BLaER1 treated with 17β-estradiol and CSF1 and Interleukin-3, amounts not matched to agents 10 nM and 100 nM (cell line): Measurements from ENCODE around the gene C11orf58.
A peak's percentile ranks its signal among the peaks of the same experiment; 100 is the strongest.

ENCODE experiments used
- H3K27ac ChIP-seq, 11 experiments: shearing (Covaris generic); formaldehyde crosslinking; 2 replicates each; pipeline ENCODE4 v1.8.1; 2022
- H3K27me3 ChIP-seq, 11 experiments: shearing (Covaris generic); formaldehyde crosslinking; 2 replicates each; pipeline ENCODE4 v1.8.1; 2022
- H3K36me3 ChIP-seq, 11 experiments: shearing (Covaris generic); formaldehyde crosslinking; 2 replicates each; pipeline ENCODE4 v1.8.1; 2022
- H3K4me1 ChIP-seq, 10 experiments: shearing (Covaris generic); formaldehyde crosslinking; 2 replicates each; pipeline ENCODE4 v1.8.1; 2022
- H3K4me2 ChIP-seq, 11 experiments: shearing (Covaris generic); formaldehyde crosslinking; 2 replicates each; pipeline ENCODE4 v1.8.1; 2022
- H3K4me3 ChIP-seq, 10 experiments: shearing (Covaris generic); formaldehyde crosslinking; 2 replicates each; pipeline ENCODE4 v1.8.1; 2022
- H3K9ac ChIP-seq, 11 experiments: shearing (Covaris generic); formaldehyde crosslinking; 2 replicates each; pipeline ENCODE4 v1.8.1; 2022
- H3K9me3 ChIP-seq, 11 experiments: shearing (Covaris generic); formaldehyde crosslinking; replicated peaks in 1 of 11; 2 replicates each; pipeline ENCODE4 v1.8.1; 2022
- H4K20me1 ChIP-seq, 11 experiments: shearing (Covaris generic); formaldehyde crosslinking; 2 replicates each; pipeline ENCODE4 v1.8.1; 2022
- Cebpa-rat ChIP-seq, 11 experiments: shearing (Covaris generic); IDR thresholded peaks; 2 replicates each; pipeline ENCODE4 v1.8.1; 2022

Gene C11orf58

GRCh38 chr11:16759857-16760508 is 21.5 kb downstream of the C11orf58 start:
- peak overlapping the region in 5 of 11 experiments; percentile 17 to 54 (median 44); a peak in 7 of 22 replicates for H3K9ac ChIP-seq
- H3K27ac ChIP-seq = peak overlapping the region in 8 of 11 experiments; percentile 34 to 70 (median 51); a peak in 13 of 22 replicates
- H3K36me3 ChIP-seq = peaks cover 34 to 42% (median 39%) of the 10 kb centered on the region in 11 experiments
- peaks cover 17 to 34% (median 27%) of the 10 kb centered on the region in 10 experiments for H3K4me1 ChIP-seq
- TF ChIP-seq Cebpa-rat (IDR thresholded peaks at IDR 0.05) = no peak
- H3K4me3 ChIP-seq = no peak overlapping the region
- peaks cover 0 to 37% (median 5%) of the 10 kb centered on the region in 11 experiments; a peak in 7 of 22 replicates for H4K20me1 ChIP-seq
- H3K27me3 ChIP-seq = no peaks in the 10 kb centered on the region
- no peaks in the 10 kb centered on the region for H3K9me3 ChIP-seq
- peak overlapping the region; percentile 16 to 87 (median 73) for H3K4me2 ChIP-seq

- H3K27ac ChIP-seq = no peak overlapping the region
- no peak overlapping the region for H3K4me2 ChIP-seq
- H3K27me3 ChIP-seq = no peaks in the 10 kb centered on the region
- H3K4me1 ChIP-seq = peaks cover 11 to 18% (median 15%) of the 10 kb centered on the region in 10 experiments
- no peak for TF ChIP-seq Cebpa-rat (IDR thresholded peaks at IDR 0.05)
- no peak overlapping the region for H3K4me3 ChIP-seq
- H4K20me1 ChIP-seq = peaks cover 0 to 13% (median 1%) of the 10 kb centered on the region in 11 experiments; a peak in 6 of 22 replicates
- H3K36me3 ChIP-seq = peaks cover 0 to 4% (median 2%) of the 10 kb centered on the region in 11 experiments; a peak in 15 of 22 replicates
- H3K9me3 ChIP-seq = no peaks in the 10 kb centered on the region
- no peak overlapping the region for H3K9ac ChIP-seq
Observed at GRCh38 chr11:16763746-16764145, 25.3 kb downstream of the C11orf58 start.

- TF ChIP-seq Cebpa-rat (IDR thresholded peaks at IDR 0.05) = no peak
- Histone ChIP-seq H4K20me1 (peaks cover 0 to 5% (median 0%) of the 10 kb centered on the region in 11 experiments; a peak in 3 of 22 replicates), H3K4me3 (no peak overlapping the region), H3K9me3 (no peaks in the 10 kb centered on the region), H3K27ac (no peak overlapping the region), H3K27me3 (no peaks in the 10 kb centered on the region), H3K4me1 (peaks cover 0 to 7% (median 4%) of the 10 kb centered on the region in 10 experiments; a peak in 18 of 20 replicates), H3K36me3 (no peaks in the 10 kb centered on the region; a peak in 1 of 22 replicates), H3K4me2 (no peak overlapping the region), H3K9ac (no peak overlapping the region)
Observed at GRCh38 chr11:16764888-16765287, 26.4 kb downstream of the C11orf58 start.

- no peaks in the 10 kb centered on the region for H3K9me3 ChIP-seq
- no peak overlapping the region for H3K4me2 ChIP-seq
- H3K4me3 ChIP-seq = no peak overlapping the region
- no peaks in the 10 kb centered on the region for H3K27me3 ChIP-seq
- H3K9ac ChIP-seq = no peak overlapping the region
- TF ChIP-seq Cebpa-rat (IDR thresholded peaks at IDR 0.05) = no peak
- H3K36me3 ChIP-seq = no peaks in the 10 kb centered on the region
- no peaks in the 10 kb centered on the region for H3K4me1 ChIP-seq
- no peaks in the 10 kb centered on the region for H4K20me1 ChIP-seq
- H3K27ac ChIP-seq = no peak overlapping the region
Observed at GRCh38 chr11:16767137-16767536, 28.7 kb downstream of the C11orf58 start.

GRCh38 chr11:16767957-16768356 is 29.5 kb downstream of the C11orf58 start:
- Histone ChIP-seq H3K27me3 (no peaks in the 10 kb centered on the region), H3K27ac (no peak overlapping the region), H3K36me3 (no peaks in the 10 kb centered on the region), H3K9ac (no peak overlapping the region), H3K9me3 (no peaks in the 10 kb centered on the region), H4K20me1 (no peaks in the 10 kb centered on the region), H3K4me3 (no peak overlapping the region), H3K4me2 (no peak overlapping the region), H3K4me1 (no peaks in the 10 kb centered on the region)
- no peak for TF ChIP-seq Cebpa-rat (IDR thresholded peaks at IDR 0.05)

- TF ChIP-seq Cebpa-rat (IDR thresholded peaks at IDR 0.05) = no peak
- H3K9me3 ChIP-seq = no peaks in the 10 kb centered on the region
- H3K9ac ChIP-seq = no peak overlapping the region
- H3K27me3 ChIP-seq = no peaks in the 10 kb centered on the region
- no peaks in the 10 kb centered on the region for H4K20me1 ChIP-seq
- H3K4me3 ChIP-seq = no peak overlapping the region
- no peaks in the 10 kb centered on the region for H3K36me3 ChIP-seq
- H3K4me2 ChIP-seq = no peak overlapping the region
- H3K27ac ChIP-seq = no peak overlapping the region
- H3K4me1 ChIP-seq = no peaks in the 10 kb centered on the region
Observed at GRCh38 chr11:16769386-16769785, 30.9 kb downstream of the C11orf58 start.

- Histone ChIP-seq H3K9ac (no peak overlapping the region), H3K36me3 (no peaks in the 10 kb centered on the region), H4K20me1 (no peaks in the 10 kb centered on the region), H3K4me2 (no peak overlapping the region), H3K4me1 (no peaks in the 10 kb centered on the region), H3K4me3 (no peak overlapping the region), H3K27me3 (no peaks in the 10 kb centered on the region), H3K27ac (no peak overlapping the region), H3K9me3 (no peaks in the 10 kb centered on the region)
- TF ChIP-seq Cebpa-rat (IDR thresholded peaks at IDR 0.05) = no peak
Observed at GRCh38 chr11:16770016-16770415, 31.6 kb downstream of the C11orf58 start.

- no peak overlapping the region for H3K4me2 ChIP-seq
- no peak for TF ChIP-seq Cebpa-rat (IDR thresholded peaks at IDR 0.05)
Observed at GRCh38 chr11:16771350-16772140, 33.1 kb downstream of the C11orf58 start.

GRCh38 chr11:16772141-16772512 is 33.7 kb downstream of the C11orf58 start:
- no peaks in the 10 kb centered on the region for H3K36me3 ChIP-seq
- H3K9me3 ChIP-seq = no peaks in the 10 kb centered on the region
- no peak overlapping the region for H3K4me2 ChIP-seq
- TF ChIP-seq Cebpa-rat (IDR thresholded peaks at IDR 0.05) = no peak
- H4K20me1 ChIP-seq = no peaks in the 10 kb centered on the region
- no peaks in the 10 kb centered on the region for H3K4me1 ChIP-seq
- no peak overlapping the region for H3K27ac ChIP-seq
- H3K27me3 ChIP-seq = no peaks in the 10 kb centered on the region
- H3K9ac ChIP-seq = no peak overlapping the region
- H3K4me3 ChIP-seq = no peak overlapping the region

More at GRCh38 chr11:16771350-16772140, 33.1 kb downstream of the C11orf58 start:
- Histone ChIP-seq H3K9me3 (no peaks in the 10 kb centered on the region), H4K20me1 (no peaks in the 10 kb centered on the region), H3K36me3 (no peaks in the 10 kb centered on the region), H3K4me3 (no peak overlapping the region), H3K4me1 (no peaks in the 10 kb centered on the region), H3K9ac (no peak overlapping the region), H3K27me3 (no peaks in the 10 kb centered on the region), H3K27ac (no peak overlapping the region)
